Endothelial cell of umbilical vein (primary cell): ENCODE measurements around the gene KRT33B. TPM values are rescaled to one million over a fixed set of nuclear protein-coding genes. Genes with fewer than 3 reads are reported as not detected.
A peak's percentile ranks its signal among the peaks of the same experiment; 100 is the strongest.

Source experiments
- BruUV-seq: library from RNA; stranded (reverse); fragments of 400-500 nt; replicated peaks from 2 replicates; lab custom pipeline; 2021; lab: Mats Ljungman, UMichigan
- CTCF ChIA-PET: fragments of 300-600, 350-600 bp; sonication (Branson Sonifier 250); formaldehyde crosslinking; loops from one replicate; lab custom pipeline; 2021; ENCODE audit warnings: antibody characterized with exemption, inconsistent platforms; lab: Charles Lee
- POLR2A ChIA-PET: fragments of 300-600, 350-600 bp; sonication (Branson Sonifier 250); formaldehyde crosslinking; loops from one replicate; lab custom pipeline; 2021; ENCODE audit warnings: antibody characterized with exemption, inconsistent platforms; lab: Charles Lee
- DNase-seq: peaks from one replicate; pipeline ENCODE4 v3.0.0-alpha.2; 2011; ENCODE audit warnings: low read depth, low spot score
- FAIRE-seq: peaks from 2 replicates; lab custom pipeline; 2011; peaks lifted over from hg19 to GRCh38; lab: Jason Lieb, UNC
- H2AFZ ChIP-seq: 2 replicates; pipeline ENCODE4 v1.6.0; 2012; ENCODE audit warnings: low read depth, low read length, control low read depth, inconsistent platforms
- H3K27ac ChIP-seq: 2 replicates; pipeline ENCODE4 v1.5.1; 2011; ENCODE audit warnings: low read depth, mild to moderate bottlenecking, control low read depth, low read length, moderate library complexity; ENCODE audit not compliant: insufficient read depth
- H3K27me3 ChIP-seq, 2 experiments: 2 replicates each; pipeline versions ENCODE4 v1.6.0 to v1.6.1; 2011; ENCODE audit warnings: low read length in 2 of 2, mixed read lengths in 1 of 2; ENCODE audit not compliant: control insufficient read depth in 2 of 2, insufficient read depth in 2 of 2
- H3K36me3 ChIP-seq, 2 experiments: 2 replicates in 1 of 2; 3 replicates in 1 of 2; pipeline ENCODE4 v1.5.1; 2011; ENCODE audit warnings: low read length in 2 of 2, mild to moderate bottlenecking in 1 of 2, moderate library complexity in 1 of 2; ENCODE audit not compliant: control insufficient read depth in 2 of 2, insufficient read depth in 2 of 2; ENCODE audit errors: extremely low read depth in 1 of 2
- H3K4me1 ChIP-seq: 3 replicates; pipeline ENCODE4 v1.5.1; 2011; ENCODE audit warnings: mild to moderate bottlenecking, low read length; ENCODE audit not compliant: control insufficient read depth, insufficient read depth; ENCODE audit errors: extremely low read depth
- H3K4me2 ChIP-seq: 2 replicates; pipeline ENCODE4 v1.6.1; 2011; ENCODE audit warnings: low read length, control low read depth, mixed read lengths; ENCODE audit not compliant: insufficient read depth
- H3K4me3 ChIP-seq, 3 experiments: fragments of 200-600 bp in 1 of 3; sonication (generic), shearing (Covaris generic) in 1 of 3; replicated peaks in 1 of 3; 2 replicates each; pipeline ENCODE4 v1.5.1; 2011 to 2016; ENCODE audit warnings: control low read depth in 3 of 3, low read length in 3 of 3, mild to moderate bottlenecking in 2 of 3, inconsistent platforms in 1 of 3, low read depth in 1 of 3, moderate library complexity in 1 of 3; ENCODE audit not compliant: insufficient read depth in 1 of 3
- H3K79me2 ChIP-seq: 2 replicates; pipeline ENCODE4 v1.6.0; 2012; ENCODE audit warnings: low read length, inconsistent platforms; ENCODE audit not compliant: control insufficient read depth, insufficient read depth
- H3K9ac ChIP-seq: replicated peaks from 2 replicates; pipeline ENCODE3; 2011; ENCODE audit warnings: low read length, control low read depth; ENCODE audit not compliant: insufficient read depth; ENCODE audit errors: extremely low read depth
- H3K9me1 ChIP-seq: replicated peaks from 3 replicates; pipeline ENCODE4 v1.6.0; 2011; ENCODE audit warnings: mild to moderate bottlenecking, low read length; ENCODE audit not compliant: control insufficient read depth, insufficient read depth; ENCODE audit errors: extremely low read depth
- H3K9me3 ChIP-seq: replicated peaks from 2 replicates; pipeline ENCODE4 v1.5.1; 2012; ENCODE audit warnings: low read length, inconsistent platforms; ENCODE audit not compliant: control insufficient read depth, insufficient read depth
- H4K20me1 ChIP-seq: replicated peaks from 2 replicates; pipeline ENCODE3; 2011; ENCODE audit warnings: mild to moderate bottlenecking, low read length; ENCODE audit not compliant: control insufficient read depth, insufficient read depth; ENCODE audit errors: extremely low read depth
- CTCF ChIP-seq, 2 donors: IDR thresholded peaks; 1 replicate in 1 of 2; 2 replicates in 1 of 2; pipeline ENCODE4 v1.5.1; 2011; ENCODE audit warnings: low read length in 2 of 2, mild to moderate bottlenecking in 2 of 2, moderate library complexity in 2 of 2, control low read depth in 1 of 2, inconsistent platforms in 1 of 2, low read depth in 1 of 2; ENCODE audit not compliant: insufficient read depth in 1 of 2; ENCODE audit errors: extremely low read depth in 1 of 2
- FOS ChIP-seq: IDR thresholded peaks from 2 replicates; pipeline ENCODE4 v1.6.1; 2011; ENCODE audit warnings: mild to moderate bottlenecking, low read length, moderate library complexity, borderline replicate concordance; ENCODE audit not compliant: insufficient read depth
- JUN ChIP-seq: IDR thresholded peaks from 2 replicates; pipeline ENCODE4 v1.6.1; 2011; ENCODE audit warnings: borderline replicate concordance, low read depth; ENCODE audit not compliant: insufficient read length, insufficient read depth
- POLR2A ChIP-seq: IDR thresholded peaks from 2 replicates; pipeline ENCODE4 v1.6.1; 2012; ENCODE audit warnings: low read depth, mild to moderate bottlenecking, control low read depth, low read length
- dilution Hi-C: fragments of 300-500 bp; cut with MboI; formaldehyde crosslinking; loops from one replicate; pipeline ENCODE4 v1.15.0; 2019; ENCODE audit warnings: low sequenced_read_pairs; ENCODE audit not compliant: extremely low pct_ligation_motif_present
- intact Hi-C: fragments of 100-400 bp; cut with micrococcal nuclease; formaldehyde crosslinking; loops from one replicate; pipeline ENCODE4 v1.10.0; 2022
- polyA plus RNA-seq, 4 experiments: library from polyadenylated mRNA; depleted of rRNA in 3 of 4; stranded (reverse) in 3 of 4; unstranded in 1 of 4; fragments of >200 nt; gene quantifications; 2 replicates each; pipeline versions ENCODE4 v1.2.1 to v1.2.3, GENCODE V29; 2011 to 2012; ENCODE audit warnings: missing spikeins in 1 of 4
- total RNA-seq: library from RNA; stranded (reverse); gene quantifications from 2 replicates; pipeline ENCODE4 v1.2.3, GENCODE V29; 2021
- TF ChIP-seq, protein P1 (sequence below): IDR thresholded peaks from 2 replicates; pipeline ENCODE4 v1.6.1; 2011; ENCODE audit not compliant: insufficient read depth, insufficient read length

The KRT33B gene
- total and polyA plus RNA-seq, 2 donors (not counting 3 experiments of a cell fraction or from before 2014, with no cell fraction given): not detected

- peak; percentile 44 for DNase-seq
- Histone ChIP-seq H3K9me3 (no peaks in the 10 kb centered on the region), H3K4me3 (no peak overlapping the region), H3K4me1 (no peaks in the 10 kb centered on the region), H3K9ac (no peak overlapping the region), H4K20me1 (no peaks in the 10 kb centered on the region), H3K27me3 (no peaks in the 10 kb centered on the region), H3K79me2 (no peaks in the 10 kb centered on the region), H3K4me2 (no peak overlapping the region), H3K27ac (no peak overlapping the region), H3K36me3 (no peaks in the 10 kb centered on the region), H2AFZ (no peak overlapping the region), H3K9me1 (no peaks in the 10 kb centered on the region)
- ChIA-PET CTCF (interaction anchor here (0.7 to 3.9 kb wide), 15 partner anchors 8 to 473 kb away, joined by 3 to 16 read pairs (median 4); no protein-coding TSS in a partner anchor), POLR2A (no interaction called here)
- peak; percentile 77 to 87 for TF ChIP-seq CTCF (IDR thresholded peaks at IDR 0.05; ENCODE audit: extremely low read depth in 1 of 2, insufficient read depth in 1 of 2, low read depth in 1 of 2, low read length in 2 of 2)
- no peak for TF ChIP-seq POLR2A
- TF ChIP-seq JUN: no peak
- no TSS peak for BruUV-seq
- peak; percentile 82 for FAIRE-seq
- dilution Hi-C loops (no loop called here), intact Hi-C loops (loop anchor here (1.0 to 10.0 kb wide), 4 partner anchors 335 to 526 kb away; no protein-coding TSS in a partner anchor)
Observed at GRCh38 chr17:41329279-41329948, 40.2 kb downstream of the KRT33B start.

- H3K9ac ChIP-seq: no peak overlapping the region
- BruUV-seq: no TSS peak
- H3K79me2 ChIP-seq: no peaks in the 10 kb centered on the region
- no peaks in the 10 kb centered on the region for H3K9me1 ChIP-seq
- CTCF ChIA-PET: interaction anchor here (2.1 to 3.9 kb wide), 4 partner anchors 221 to 471 kb away, joined by 9 to 16 read pairs (median 11); no protein-coding TSS in a partner anchor
- intact Hi-C loops: loop anchor here (10.0 kb wide), 1 partner anchor 337 kb away; no protein-coding TSS in a partner anchor
- dilution Hi-C loops: no loop called here
- H4K20me1 ChIP-seq: no peaks in the 10 kb centered on the region
- no peaks in the 10 kb centered on the region for H3K4me1 ChIP-seq
- H3K27ac ChIP-seq: no peak overlapping the region
- H3K27me3 ChIP-seq: no peaks in the 10 kb centered on the region
- POLR2A ChIA-PET: no interaction called here
- TF ChIP-seq POLR2A (no peak), FOS (no peak)
- TF ChIP-seq, protein P1, sequence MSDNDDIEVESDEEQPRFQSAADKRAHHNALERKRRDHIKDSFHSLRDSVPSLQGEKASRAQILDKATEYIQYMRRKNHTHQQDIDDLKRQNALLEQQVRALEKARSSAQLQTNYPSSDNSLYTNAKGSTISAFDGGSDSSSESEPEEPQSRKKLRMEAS: no peak
- H3K4me3 ChIP-seq: no peak overlapping the region
- no peak for DNase-seq
- H2AFZ ChIP-seq: no peak overlapping the region
- H3K36me3 ChIP-seq: no peaks in the 10 kb centered on the region
- no peak for FAIRE-seq
- no peaks in the 10 kb centered on the region for H3K9me3 ChIP-seq
- no peak overlapping the region for H3K4me2 ChIP-seq
Observed at GRCh38 chr17:41328207-41328606, 41.4 kb downstream of the KRT33B start.
